SK-N-MC (cell line): ENCODE measurements around the gene NPTN.

ENCODE experiments used
- EZH2 ChIP-seq: fragments of 200-600 bp; sonication (generic); IDR thresholded peaks from one replicate; pipeline ENCODE4 v1.6.1; 2017; ENCODE audit warnings: antibody characterized with exemption
- FOXP2 ChIP-seq: optimal IDR thresholded peaks from 2 replicates; pipeline ENCODE3; 2011; ENCODE audit warnings: mild to moderate bottlenecking, moderate library complexity; ENCODE audit not compliant: insufficient read depth; ENCODE audit errors: extremely low read length, control extremely low read depth
- POLR2AphosphoS5 ChIP-seq: IDR thresholded peaks from 2 replicates; pipeline ENCODE4 v1.6.1; 2012; ENCODE audit warnings: mild to moderate bottlenecking, low read depth, low read length, borderline replicate concordance

DNA sequence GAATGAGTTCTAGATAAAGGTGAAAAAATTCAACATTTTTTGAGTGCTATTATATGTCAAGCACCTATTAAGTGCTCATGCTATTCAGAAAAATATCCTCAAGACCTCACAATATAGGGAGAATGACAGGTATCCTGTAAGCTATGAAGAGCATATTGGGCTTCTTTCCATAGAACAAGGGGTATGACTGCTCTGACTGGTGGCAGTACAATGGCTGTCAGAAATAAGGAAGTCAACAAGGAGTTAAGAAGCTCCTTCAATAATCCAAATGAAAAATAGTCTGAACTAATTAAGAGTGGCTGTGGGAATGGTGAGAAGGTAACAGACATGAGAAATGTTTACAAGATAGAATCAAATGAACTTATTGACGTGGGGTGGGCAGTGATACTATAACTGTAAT, 24.7 kb downstream of the NPTN start:
- no peak for TF ChIP-seq POLR2AphosphoS5
- no peak for TF ChIP-seq EZH2
- no peak for TF ChIP-seq FOXP2
